Stimulated activated CD8-positive, alpha-beta memory T cell treated with anti-CD3 and anti-CD28 coated beads, Interleukin-4, amount 100 ng/mL, for 48 hours (primary cell): ENCODE results near the gene TRIOBP.

Experiments
- DNase-seq: peaks from one replicate; pipeline ENCODE4 v3.0.0-alpha.2; 2020

The TRIOBP gene

DNA sequence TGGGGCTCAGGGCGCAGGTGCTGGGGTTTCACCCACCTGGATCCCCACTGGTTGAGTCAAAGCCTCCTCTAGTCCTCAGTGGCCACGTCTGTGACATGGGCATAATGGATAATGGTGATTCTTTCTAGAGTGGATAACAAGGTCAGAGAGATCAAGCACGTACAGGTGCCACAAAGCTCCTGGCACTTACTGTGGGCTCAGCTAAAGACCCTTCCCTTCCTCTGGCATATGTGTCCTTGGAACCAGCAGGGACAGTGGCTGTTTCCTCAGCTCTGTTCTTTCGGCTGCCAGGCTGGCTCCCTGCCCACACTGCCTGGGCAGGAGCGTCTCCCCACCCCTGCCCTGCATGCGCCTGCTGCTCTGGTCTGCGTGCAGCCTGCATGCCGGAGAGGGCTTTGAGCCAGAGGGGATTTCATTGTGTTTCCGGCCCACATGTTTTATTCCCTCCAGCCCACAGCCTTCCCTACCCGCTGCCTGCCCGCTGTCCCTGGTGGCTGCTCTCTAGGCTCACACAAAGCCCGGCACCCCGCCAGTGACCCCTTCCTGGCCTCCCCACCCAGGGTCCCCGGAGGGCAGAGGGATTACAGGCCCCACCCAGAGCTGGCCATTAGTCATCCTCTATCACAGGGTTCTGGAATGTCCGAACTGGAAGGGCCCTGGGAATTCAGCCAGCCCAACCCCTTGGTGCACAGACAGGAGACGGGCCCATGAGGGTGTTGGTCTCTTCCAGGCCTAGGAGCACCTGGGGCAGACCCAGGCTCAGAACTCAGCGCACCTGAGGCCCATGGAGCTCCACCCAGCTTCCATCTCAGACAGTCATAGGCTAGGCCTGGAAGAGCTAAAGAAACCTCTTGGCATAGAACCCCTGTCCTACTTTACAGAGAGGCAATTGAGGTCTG lies 55.6 kb downstream of the TRIOBP start:
- DNase-seq: no peak

- no peak for DNase-seq
Observed at GRCh38 chr22:37753746-37754145, 56.9 kb downstream of the TRIOBP start.

- DNase-seq: no peak
Observed at GRCh38 chr22:37757663-37758062, 60.8 kb downstream of the TRIOBP start.

DNA sequence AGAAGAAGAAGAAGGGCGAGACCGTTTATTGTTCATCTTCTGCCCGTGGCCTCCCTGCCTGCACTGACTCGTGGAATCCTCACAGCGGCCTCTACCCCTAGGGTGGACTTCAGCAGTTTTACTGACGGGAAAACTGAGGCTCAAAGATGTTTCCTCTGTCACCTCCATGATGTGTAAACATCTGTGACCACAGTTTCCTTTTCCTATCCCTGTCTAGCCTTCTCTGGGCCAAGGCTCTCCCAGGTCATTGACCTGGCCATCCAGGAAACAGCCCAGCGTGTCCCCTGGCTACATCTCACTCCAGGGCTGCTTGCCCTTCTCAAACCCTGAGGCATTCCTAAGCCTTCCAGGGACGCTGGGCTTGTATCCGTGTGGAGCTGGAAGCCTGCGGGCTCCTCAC lies 61.8 kb downstream of the TRIOBP start:
- DNase-seq: no peak

- no peak for DNase-seq
Observed at GRCh38 chr22:37759281-37759680, 62.4 kb downstream of the TRIOBP start.

GRCh38 chr22:37760152-37760551 lies 63.3 kb downstream of the TRIOBP start:
- no peak for DNase-seq

DNA sequence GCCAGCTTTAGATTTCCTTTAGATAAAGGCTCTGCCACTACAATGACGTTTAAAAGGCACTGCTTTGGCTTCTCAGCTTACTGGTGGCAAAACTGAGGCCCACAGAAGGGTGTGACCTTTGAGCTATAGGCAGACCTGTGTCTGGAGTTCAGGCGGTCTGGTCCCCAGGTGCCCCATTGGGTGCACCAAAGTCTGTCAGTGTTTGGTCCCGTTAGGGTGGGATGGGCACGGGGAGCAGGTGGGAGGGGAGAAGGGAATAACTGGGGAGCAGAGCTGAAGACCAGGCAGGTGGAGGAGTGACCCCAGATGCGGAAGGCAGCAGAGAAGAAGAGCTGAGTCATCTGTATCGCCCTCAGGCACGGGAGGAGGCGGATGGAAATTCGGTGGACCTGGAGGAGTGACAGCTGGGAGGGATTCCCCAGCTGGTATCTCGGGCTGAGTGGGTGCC lies 65.6 kb downstream of the TRIOBP start:
- DNase-seq: no peak

DNA sequence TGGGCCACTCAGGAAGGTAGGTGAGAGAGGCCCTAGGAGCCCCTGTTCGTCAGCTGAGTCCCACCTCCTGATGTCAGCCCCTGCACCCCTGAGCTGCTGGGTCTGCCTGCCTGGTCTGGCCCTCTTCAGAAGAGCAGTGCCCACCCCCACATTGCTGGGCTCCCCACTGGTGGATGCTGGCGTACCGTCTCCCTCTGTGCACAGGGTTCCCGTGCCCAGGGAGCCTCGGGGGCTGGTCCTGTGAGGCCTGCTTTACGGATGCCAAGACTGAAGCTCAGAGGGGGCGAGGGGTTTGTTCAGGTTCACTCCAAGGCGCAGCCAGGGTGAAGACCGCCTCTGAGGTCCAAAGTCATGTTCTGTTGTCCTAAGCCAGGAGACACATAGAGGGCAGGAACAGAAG lies 66.2 kb downstream of the TRIOBP start:
- DNase-seq: no peak

DNA sequence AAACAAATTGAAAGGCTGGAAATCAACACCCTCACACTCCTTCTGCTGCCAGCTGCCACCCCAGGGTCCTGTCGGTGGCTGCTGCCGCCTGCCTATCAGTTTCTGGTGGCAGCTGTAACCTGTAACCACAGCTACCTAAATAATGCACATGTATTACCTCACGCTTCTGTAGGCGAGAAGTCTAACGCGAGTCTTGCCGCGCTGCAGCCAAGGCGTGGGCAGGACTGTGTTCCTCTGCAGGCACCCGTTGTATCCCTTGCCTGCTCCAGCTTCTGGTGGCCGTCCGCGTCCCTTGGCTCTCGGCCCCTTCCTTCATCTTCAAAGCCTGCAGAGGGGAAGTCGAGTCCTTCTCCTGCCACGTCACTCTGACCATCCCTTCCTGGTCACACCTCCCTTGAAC lies 66.8 kb downstream of the TRIOBP start:
- no peak for DNase-seq

GRCh38 chr22:37764622-37765021 lies 67.8 kb downstream of the TRIOBP start:
- DNase-seq: no peak

DNA sequence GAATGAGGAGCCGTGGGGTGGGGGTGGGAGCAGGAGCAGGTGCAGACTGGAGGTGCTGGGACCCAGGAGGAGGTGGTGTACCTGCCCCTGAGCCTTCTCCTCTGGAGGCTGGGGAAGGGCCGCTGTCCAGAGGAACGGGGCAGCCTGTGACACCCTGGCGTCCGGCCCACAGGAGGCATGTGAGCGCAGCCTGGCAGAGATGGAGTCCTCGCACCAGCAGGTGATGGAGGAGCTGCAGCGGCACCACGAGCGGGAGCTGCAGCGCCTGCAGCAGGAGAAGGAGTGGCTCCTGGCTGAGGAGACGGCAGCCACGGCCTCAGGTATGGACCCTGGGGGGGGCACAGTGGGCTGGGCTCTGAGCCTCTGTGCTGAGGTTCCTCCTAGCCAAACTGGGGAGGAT lies 68.7 kb downstream of the TRIOBP start:
- no peak for DNase-seq

- no peak for DNase-seq
Observed at GRCh38 chr22:37765953-37766576, 69.2 kb downstream of the TRIOBP start.

GRCh38 chr22:37768273-37768672 lies 71.4 kb downstream of the TRIOBP start:
- DNase-seq: no peak

GRCh38 chr22:37769056-37769455 lies 72.2 kb downstream of the TRIOBP start:
- no peak for DNase-seq

GRCh38 chr22:37771081-37771480 lies 74.2 kb downstream of the TRIOBP start:
- DNase-seq: no peak

DNA sequence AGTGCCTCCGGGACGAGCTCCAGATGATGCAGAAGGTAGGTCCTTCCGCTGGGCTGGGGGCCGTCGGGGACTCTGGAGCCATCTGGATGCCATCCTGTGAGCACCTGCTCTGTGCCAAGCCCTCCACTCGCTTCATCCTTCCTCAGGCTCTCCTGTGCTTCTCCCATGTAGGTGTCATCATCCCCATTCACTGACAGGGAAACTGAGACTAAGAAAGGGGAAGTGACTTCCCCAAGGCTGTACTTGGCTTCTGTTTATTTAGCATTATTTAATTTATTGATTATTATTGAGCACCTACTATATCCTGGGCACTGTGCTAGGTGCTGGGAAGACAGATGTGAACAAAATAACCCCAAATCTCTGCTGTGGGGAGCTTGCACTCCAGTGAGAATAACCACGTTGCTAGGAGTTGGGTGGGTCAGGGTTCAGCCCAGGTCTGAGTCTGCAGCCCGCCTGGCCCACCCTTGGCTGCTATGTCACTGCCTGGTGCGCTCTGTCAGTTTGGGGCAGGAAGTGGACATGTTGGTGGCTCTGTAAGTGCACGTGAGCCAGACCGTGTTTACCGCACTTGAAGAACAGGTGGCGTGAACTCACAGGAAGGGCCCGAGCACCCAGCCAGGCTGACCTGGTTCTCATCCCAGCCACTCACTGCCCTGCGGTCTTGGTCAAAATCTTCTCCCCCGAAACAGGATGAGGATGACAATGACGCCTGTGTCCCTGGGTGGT lies 75.0 kb downstream of the TRIOBP start:
- no peak for DNase-seq

- no peak for DNase-seq
Observed at GRCh38 chr22:37774728-37775127, 77.9 kb downstream of the TRIOBP start.

DNA sequence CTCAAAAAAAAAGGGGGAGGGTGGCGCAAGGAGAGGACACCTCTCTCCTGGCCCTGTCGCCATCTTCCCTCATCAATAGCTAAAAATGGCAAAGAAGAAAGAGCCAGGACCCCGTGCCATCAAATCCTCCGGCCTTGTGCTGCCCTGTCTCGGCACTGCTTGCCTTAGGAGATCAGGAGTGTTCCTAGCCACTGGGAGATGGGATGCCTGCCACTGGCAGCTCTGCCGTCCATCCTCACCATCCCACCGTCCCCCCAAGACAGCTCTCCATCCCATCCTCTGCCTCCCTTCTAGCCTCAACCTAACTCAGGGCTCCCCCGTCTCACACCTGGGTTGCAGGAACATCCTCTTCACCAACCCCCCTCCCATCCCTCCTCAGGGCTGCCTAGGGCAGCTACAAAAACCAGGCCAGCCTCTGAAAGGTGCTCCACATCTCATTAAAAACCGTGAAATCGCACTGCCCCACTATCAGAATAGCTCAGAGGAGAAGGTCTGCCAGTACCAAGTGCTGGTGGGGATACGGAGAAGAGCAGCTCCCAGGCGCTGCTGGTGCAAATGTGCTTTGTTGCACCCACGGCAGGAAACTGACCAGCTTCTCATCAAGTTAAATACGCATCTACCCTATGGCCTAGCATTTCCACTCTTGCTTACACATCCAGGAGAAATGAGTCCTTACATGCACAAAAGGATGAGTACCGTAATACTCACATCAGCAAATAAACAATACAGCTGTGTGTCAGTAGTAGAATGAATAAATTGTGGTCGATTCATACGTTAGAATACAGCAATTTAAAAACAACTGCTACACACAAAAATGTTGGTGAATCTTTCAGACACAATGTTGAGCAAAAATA lies 79.2 kb downstream of the TRIOBP start:
- no peak for DNase-seq

- DNase-seq: no peak
Observed at GRCh38 chr22:37776639-37777005, 79.8 kb downstream of the TRIOBP start.

- no peak for DNase-seq
Observed at GRCh38 chr22:37777122-37777687, 80.4 kb downstream of the TRIOBP start.

DNA sequence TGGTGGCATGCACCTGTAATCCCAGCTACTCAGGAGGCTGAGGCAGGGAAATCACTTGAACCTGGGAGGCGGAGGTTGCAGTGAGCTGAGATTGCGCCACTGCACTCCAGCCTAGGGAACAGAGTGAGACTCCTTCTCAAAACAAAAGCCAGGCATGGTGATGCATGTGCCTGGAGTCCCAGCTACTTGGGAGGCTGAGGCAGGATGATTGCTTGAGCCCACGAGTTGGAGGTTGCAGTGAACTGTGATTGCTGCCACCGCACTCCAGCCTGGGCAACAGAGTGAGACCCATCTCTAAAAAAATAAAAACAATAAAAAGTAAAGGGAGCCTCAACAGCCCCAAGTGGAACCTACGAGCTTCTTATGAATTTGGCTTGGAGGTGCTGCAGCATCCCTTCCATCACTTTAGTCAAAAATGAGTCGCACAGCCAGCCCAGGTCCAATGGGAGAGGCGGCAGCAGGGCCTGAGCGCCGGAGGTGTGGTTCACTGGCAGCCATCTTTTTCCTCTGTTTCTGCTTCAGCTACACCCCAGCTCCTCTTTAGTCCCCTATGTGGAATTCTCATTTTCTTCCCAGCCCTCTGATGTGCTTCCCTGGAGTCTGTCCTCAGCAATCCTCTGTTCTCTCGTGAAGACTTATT lies 81.6 kb downstream of the TRIOBP start:
- DNase-seq: no peak
